Neural progenitor cell (in vitro differentiated cells): ENCODE measurements around the gene DNAJC19. TPM values are rescaled to one million over a fixed set of nuclear protein-coding genes. Genes with fewer than 3 reads are reported as not detected.

Experiments
- DNase-seq: peaks from one replicate; pipeline ENCODE4 v3.0.0-alpha.2; 2016; ENCODE audit warnings: low spot score
- H2AFZ ChIP-seq: fragments of 200-600 bp; sonication (generic); replicated peaks from 2 replicates; pipeline ENCODE4 v1.6.1; 2016; ENCODE audit warnings: antibody characterized with exemption
- H3F3A ChIP-seq: fragments of 200-600 bp; sonication (generic); 2 replicates; pipeline ENCODE4 v1.6.1; 2016; ENCODE audit warnings: antibody characterized with exemption, low read depth
- H3K27ac ChIP-seq: fragments of 200-600 bp; sonication (generic); 2 replicates; pipeline ENCODE4 v1.5.1; 2016; ENCODE audit warnings: mild to moderate bottlenecking
- H3K27me3 ChIP-seq: fragments of 200-600 bp; sonication (generic); 2 replicates; pipeline ENCODE4 v1.6.1; 2016; ENCODE audit warnings: mild to moderate bottlenecking, moderate library complexity
- H3K36me3 ChIP-seq: fragments of 200-600 bp; sonication (generic); 2 replicates; pipeline ENCODE4 v1.5.1; 2016
- H3K4me1 ChIP-seq: fragments of 200-600 bp; sonication (generic); 2 replicates; pipeline ENCODE4 v1.6.1; 2016; ENCODE audit warnings: mixed run types
- H3K4me2 ChIP-seq: fragments of 200-600 bp; sonication (generic); 2 replicates; pipeline ENCODE4 v1.6.1; 2016
- H3K4me3 ChIP-seq: fragments of 200-600 bp; sonication (generic); 2 replicates; pipeline ENCODE4 v1.5.1; 2016
- H3K79me2 ChIP-seq: fragments of 200-600 bp; sonication (generic); 2 replicates; pipeline ENCODE4 v1.6.1; 2016; ENCODE audit warnings: low read depth
- H3K9ac ChIP-seq: fragments of 200-600 bp; sonication (generic); 2 replicates; pipeline ENCODE4 v1.6.1; 2016
- H3K9me3 ChIP-seq: fragments of 200-600 bp; sonication (generic); 2 replicates; pipeline ENCODE4 v1.5.1; 2016; ENCODE audit warnings: low read depth
- H4K20me1 ChIP-seq: fragments of 200-600 bp; sonication (generic); 2 replicates; pipeline ENCODE4 v1.6.1; 2016; ENCODE audit warnings: low read depth
- H3K27ac Mint-ChIP-seq: 3 replicates; pipeline ENCODE4 v1.8.0; 2021; ENCODE audit warnings: mixed read lengths
- H3K27me3 Mint-ChIP-seq: 2 replicates; pipeline ENCODE4 v1.8.0; 2022; ENCODE audit warnings: low read depth, mild to moderate bottlenecking, inconsistent platforms, moderate library complexity, mixed read lengths; ENCODE audit not compliant: insufficient read depth
- H3K36me3 Mint-ChIP-seq: 3 replicates; pipeline ENCODE4 v1.8.0; 2021; ENCODE audit warnings: mixed read lengths
- H3K4me1 Mint-ChIP-seq: 3 replicates; pipeline ENCODE4 v1.8.0; 2021; ENCODE audit warnings: mixed read lengths
- H3K4me3 Mint-ChIP-seq: 3 replicates; pipeline ENCODE4 v1.8.0; 2021; ENCODE audit warnings: mild to moderate bottlenecking, moderate library complexity, mixed read lengths
- H3K9me3 Mint-ChIP-seq: 3 replicates; pipeline ENCODE4 v1.8.0; 2020; ENCODE audit warnings: mixed read lengths
- EZH2 ChIP-seq: fragments of 200-600 bp; sonication (generic); IDR thresholded peaks from 2 replicates; pipeline ENCODE4 v1.6.1; 2017; ENCODE audit warnings: antibody characterized with exemption, mild to moderate bottlenecking, moderate library complexity
- EZH2phosphoT487 ChIP-seq: fragments of 200-600 bp; sonication (generic); IDR thresholded peaks from 2 replicates; pipeline ENCODE4 v1.6.1; 2017; ENCODE audit warnings: antibody characterized with exemption
- total RNA-seq: library from RNA; depleted of rRNA; stranded (reverse); fragments of >200 nt; gene quantifications from 2 replicates; pipeline ENCODE4 v1.2.3, GENCODE V29; 2015; ENCODE audit warnings: low replicate concordance
- TF ChIP-seq, protein P1 (sequence below): fragments of 200-600 bp; sonication (generic); IDR thresholded peaks from 2 replicates; pipeline ENCODE4 v1.5.1; 2017; ENCODE audit warnings: antibody characterized with exemption, mild to moderate bottlenecking

The DNAJC19 gene
- total RNA-seq, 1 donor from 2014 or later, result 108 TPM

- peak overlapping the region; percentile 62 for H3K27ac ChIP-seq
- H3K9me3 Mint-ChIP-seq, result no peaks in the 10 kb centered on the region
These were observed 7.6 kb downstream of the DNAJC19 start for GRCh38 chr3:180981912-180982311.

GRCh38 chr3:180980611-180981010 is 8.9 kb downstream of the DNAJC19 start:
- no peak overlapping the region for H3K4me3 ChIP-seq
- H3K27me3 Mint-ChIP-seq, result no peaks in the 10 kb centered on the region
- H3K9ac ChIP-seq, result no peak overlapping the region
- H3K4me3 Mint-ChIP-seq, result no peak overlapping the region
- peaks cover 25% of the 10 kb centered on the region for H3K36me3 ChIP-seq
- H3K9me3 ChIP-seq, result no peaks in the 10 kb centered on the region
- peaks cover 71% of the 10 kb centered on the region for H3F3A ChIP-seq
- no peaks in the 10 kb centered on the region for H3K27me3 ChIP-seq
- no peak overlapping the region for H3K4me2 ChIP-seq
- H3K79me2 ChIP-seq, result no peaks in the 10 kb centered on the region
- no peaks in the 10 kb centered on the region for H3K9me3 Mint-ChIP-seq
- H4K20me1 ChIP-seq, result no peaks in the 10 kb centered on the region
- no peaks in the 10 kb centered on the region for H3K4me1 Mint-ChIP-seq
- H3K36me3 Mint-ChIP-seq, result peaks cover 10% of the 10 kb centered on the region
- no peak for DNase-seq
- H2AFZ ChIP-seq, result no peak overlapping the region
- H3K27ac ChIP-seq, result peak overlapping the region; percentile 62
- TF ChIP-seq EZH2phosphoT487 (no peak), EZH2 (no peak)
- TF ChIP-seq, protein P1, sequence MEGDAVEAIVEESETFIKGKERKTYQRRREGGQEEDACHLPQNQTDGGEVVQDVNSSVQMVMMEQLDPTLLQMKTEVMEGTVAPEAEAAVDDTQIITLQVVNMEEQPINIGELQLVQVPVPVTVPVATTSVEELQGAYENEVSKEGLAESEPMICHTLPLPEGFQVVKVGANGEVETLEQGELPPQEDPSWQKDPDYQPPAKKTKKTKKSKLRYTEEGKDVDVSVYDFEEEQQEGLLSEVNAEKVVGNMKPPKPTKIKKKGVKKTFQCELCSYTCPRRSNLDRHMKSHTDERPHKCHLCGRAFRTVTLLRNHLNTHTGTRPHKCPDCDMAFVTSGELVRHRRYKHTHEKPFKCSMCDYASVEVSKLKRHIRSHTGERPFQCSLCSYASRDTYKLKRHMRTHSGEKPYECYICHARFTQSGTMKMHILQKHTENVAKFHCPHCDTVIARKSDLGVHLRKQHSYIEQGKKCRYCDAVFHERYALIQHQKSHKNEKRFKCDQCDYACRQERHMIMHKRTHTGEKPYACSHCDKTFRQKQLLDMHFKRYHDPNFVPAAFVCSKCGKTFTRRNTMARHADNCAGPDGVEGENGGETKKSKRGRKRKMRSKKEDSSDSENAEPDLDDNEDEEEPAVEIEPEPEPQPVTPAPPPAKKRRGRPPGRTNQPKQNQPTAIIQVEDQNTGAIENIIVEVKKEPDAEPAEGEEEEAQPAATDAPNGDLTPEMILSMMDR, result no peak
- H3K4me1 ChIP-seq, result no peaks in the 10 kb centered on the region
- no peak overlapping the region for H3K27ac Mint-ChIP-seq

More at GRCh38 chr3:180981912-180982311, 7.6 kb downstream of the DNAJC19 start:
- Mint-ChIP-seq H3K4me1 (no peaks in the 10 kb centered on the region), H3K36me3 (peaks cover 7% of the 10 kb centered on the region), H3K27me3 (no peaks in the 10 kb centered on the region), H3K4me3 (no peak overlapping the region), H3K27ac (no peak overlapping the region)
- Histone ChIP-seq H2AFZ (no peak overlapping the region), H3K36me3 (peaks cover 13% of the 10 kb centered on the region), H3K4me1 (no peaks in the 10 kb centered on the region), H3K79me2 (peaks cover 6% of the 10 kb centered on the region), H3F3A (peaks cover 66% of the 10 kb centered on the region), H3K9ac (no peak overlapping the region), H4K20me1 (no peaks in the 10 kb centered on the region), H3K27me3 (no peaks in the 10 kb centered on the region), H3K4me2 (no peak overlapping the region), H3K4me3 (no peak overlapping the region), H3K9me3 (no peaks in the 10 kb centered on the region)
- TF ChIP-seq, protein P1, result no peak
- TF ChIP-seq EZH2phosphoT487 (no peak), EZH2 (no peak)
- DNase-seq, result no peak

GRCh38 chr3:180979961-180980360 is 9.6 kb downstream of the DNAJC19 start:
- H3K27me3 ChIP-seq, result no peaks in the 10 kb centered on the region
- no peaks in the 10 kb centered on the region for H4K20me1 ChIP-seq
- DNase-seq, result no peak
- peaks cover 25% of the 10 kb centered on the region for H3K36me3 ChIP-seq
- no peaks in the 10 kb centered on the region for H3K27me3 Mint-ChIP-seq
- no peaks in the 10 kb centered on the region for H3K79me2 ChIP-seq
- no peak overlapping the region for H3K4me3 Mint-ChIP-seq
- no peaks in the 10 kb centered on the region for H3K4me1 Mint-ChIP-seq
- H3K4me2 ChIP-seq, result no peak overlapping the region
- no peaks in the 10 kb centered on the region for H3K9me3 Mint-ChIP-seq
- no peak overlapping the region for H3K27ac Mint-ChIP-seq
- TF ChIP-seq, protein P1, result no peak
- no peak for TF ChIP-seq EZH2phosphoT487
- TF ChIP-seq EZH2, result no peak
- no peak overlapping the region for H3K27ac ChIP-seq
- H3K36me3 Mint-ChIP-seq, result peaks cover 8% of the 10 kb centered on the region
- no peaks in the 10 kb centered on the region for H3K4me1 ChIP-seq
- no peaks in the 10 kb centered on the region for H3K9me3 ChIP-seq
- peaks cover 73% of the 10 kb centered on the region for H3F3A ChIP-seq
- no peak overlapping the region for H2AFZ ChIP-seq
- no peak overlapping the region for H3K9ac ChIP-seq
- no peak overlapping the region for H3K4me3 ChIP-seq
